ENCODE data around the gene RFC4.

Gene RFC4

GRCh38 chr3:186818516-186818915 lies 12.2 kb upstream of the RFC4 start:
- TF ChIP-seq REST (IDR thresholded peaks at IDR 0.05; ENCODE audit: insufficient read depth in 1 of 2, low read depth in 2 of 2, low read length in 2 of 2): no peak
- no peak for TF ChIP-seq TAF1 (IDR thresholded peaks at IDR 0.05; ENCODE audit: borderline replicate concordance, insufficient read depth, low read length)
- TF ChIP-seq FOXP2 (optimal IDR thresholded peaks at IDR 0.05; ENCODE audit: borderline replicate concordance, extremely low read depth, extremely low read length, insufficient read depth): no peak
- TF ChIP-seq SIN3A (IDR thresholded peaks at IDR 0.05; ENCODE audit: borderline replicate concordance, insufficient read depth, low read length): no peak
- TF ChIP-seq POLR2AphosphoS5 (IDR thresholded peaks at IDR 0.05; ENCODE audit: low read depth, low read length): no peak

GRCh38 chr3:186815435-186815834 lies 9.2 kb upstream of the RFC4 start:
- TF ChIP-seq POLR2AphosphoS5 (IDR thresholded peaks at IDR 0.05; ENCODE audit: low read depth, low read length) (no peak), FOXP2 (optimal IDR thresholded peaks at IDR 0.05; ENCODE audit: borderline replicate concordance, extremely low read depth, extremely low read length, insufficient read depth) (no peak), REST (IDR thresholded peaks at IDR 0.05; ENCODE audit: insufficient read depth in 1 of 2, low read depth in 2 of 2, low read length in 2 of 2) (no peak), SIN3A (IDR thresholded peaks at IDR 0.05; ENCODE audit: borderline replicate concordance, insufficient read depth, low read length) (no peak), TAF1 (IDR thresholded peaks at IDR 0.05; ENCODE audit: borderline replicate concordance, insufficient read depth, low read length) (no peak)

GRCh38 chr3:186814100-186814499 lies 7.8 kb upstream of the RFC4 start:
- TF ChIP-seq POLR2AphosphoS5 (IDR thresholded peaks at IDR 0.05; ENCODE audit: low read depth, low read length) (no peak), FOXP2 (optimal IDR thresholded peaks at IDR 0.05; ENCODE audit: borderline replicate concordance, extremely low read depth, extremely low read length, insufficient read depth) (no peak), TAF1 (IDR thresholded peaks at IDR 0.05; ENCODE audit: borderline replicate concordance, insufficient read depth, low read length) (no peak), REST (IDR thresholded peaks at IDR 0.05; ENCODE audit: insufficient read depth in 1 of 2, low read depth in 2 of 2, low read length in 2 of 2) (no peak), SIN3A (IDR thresholded peaks at IDR 0.05; ENCODE audit: borderline replicate concordance, insufficient read depth, low read length) (no peak)

GRCh38 chr3:186810336-186810996 lies 4.2 kb upstream of the RFC4 start:
- TF ChIP-seq TAF1 (IDR thresholded peaks at IDR 0.05; ENCODE audit: borderline replicate concordance, insufficient read depth, low read length) (no peak), FOXP2 (optimal IDR thresholded peaks at IDR 0.05; ENCODE audit: borderline replicate concordance, extremely low read depth, extremely low read length, insufficient read depth) (no peak), REST (IDR thresholded peaks at IDR 0.05; ENCODE audit: insufficient read depth in 1 of 2, low read depth in 2 of 2, low read length in 2 of 2) (no peak), POLR2AphosphoS5 (IDR thresholded peaks at IDR 0.05; ENCODE audit: low read depth, low read length) (no peak), SIN3A (IDR thresholded peaks at IDR 0.05; ENCODE audit: borderline replicate concordance, insufficient read depth, low read length) (no peak)
